ENCODE results near the gene NTNG1. TPM values are rescaled to one million over a fixed set of nuclear protein-coding genes. Genes with fewer than 3 reads are reported as not detected.

NTNG1 gene
- total and polyA plus RNA-seq, 11 donors: 4.6 TPM; not detected in 10

- TF ChIP-seq POLR2A (IDR thresholded peaks at IDR 0.05) (no peak), CTCF (IDR thresholded peaks at IDR 0.05) (no peak)
- H3K36me3 ChIP-seq: no peaks in the 10 kb centered on the region
- H3K4me1 ChIP-seq: no peaks in the 10 kb centered on the region
- no peak for ATAC-seq
- 90 to 97% (median 95%) methylated on average over 1 of the region's 1 CpG for WGBS, 4 donors
- no peaks in the 10 kb centered on the region for H3K9me3 ChIP-seq
- no peak for DNase-seq
- intact Hi-C loops (cut with DNase I): loop anchor here in 1 of 10 donors (10.0 kb wide), 1 partner anchor 251 kb away; no protein-coding TSS in a partner anchor
- no peak overlapping the region for H3K4me3 ChIP-seq
- H3K27me3 ChIP-seq: no peaks in the 10 kb centered on the region
- H3K27ac ChIP-seq: no peak overlapping the region
These were observed 133.4 kb downstream of the NTNG1 start for GRCh38 chr1:107274227-107274626.

- ATAC-seq: no peak
- intact Hi-C loops (cut with DNase I): loop anchor here in 2 of 10 donors (5.0 to 10.0 kb wide), 2 partner anchors 249 to 251 kb away; no protein-coding TSS in a partner anchor
- WGBS, 4 donors: 17 to 45% (median 29%) methylated on average over 1 of the region's 1 CpG
These were observed 135.4 kb downstream of the NTNG1 start for GRCh38 chr1:107276247-107276646.

GRCh38 chr1:107277022-107277421, 136.2 kb downstream of the NTNG1 start:
- no peak for ATAC-seq
- WGBS, 4 donors: 9 to 19% (median 17%) methylated on average over 4 of the region's 4 CpGs
- intact Hi-C loops (cut with DNase I): loop anchor here in 2 of 10 donors (5.0 to 10.0 kb wide), 2 partner anchors 248 to 250 kb away; no protein-coding TSS in a partner anchor

More at GRCh38 chr1:107276247-107276646, 135.4 kb downstream of the NTNG1 start:
- Histone ChIP-seq H3K9me3 (no peaks in the 10 kb centered on the region), H3K27me3 (no peaks in the 10 kb centered on the region), H3K4me3 (no peak overlapping the region), H3K36me3 (no peaks in the 10 kb centered on the region), H3K4me1 (no peaks in the 10 kb centered on the region), H3K27ac (no peak overlapping the region)
- DNase-seq: no peak
- TF ChIP-seq POLR2A (IDR thresholded peaks at IDR 0.05): no peak
- no peak for TF ChIP-seq CTCF (IDR thresholded peaks at IDR 0.05)

GRCh38 chr1:107286125-107286524, 145.3 kb downstream of the NTNG1 start:
- H3K4me3 ChIP-seq: no peak overlapping the region
- H3K9me3 ChIP-seq: no peaks in the 10 kb centered on the region
- no peak for ATAC-seq
- H3K36me3 ChIP-seq: no peaks in the 10 kb centered on the region
- no peaks in the 10 kb centered on the region for H3K4me1 ChIP-seq
- H3K27ac ChIP-seq: no peak overlapping the region
- no peak for DNase-seq
- 81 to 87% (median 86%) methylated on average over 4 of the region's 4 CpGs for WGBS, 4 donors
- intact Hi-C loops (cut with DNase I): no loop called here
- TF ChIP-seq CTCF (IDR thresholded peaks at IDR 0.05) (no peak), POLR2A (IDR thresholded peaks at IDR 0.05) (no peak)
- no peaks in the 10 kb centered on the region for H3K27me3 ChIP-seq

More at GRCh38 chr1:107277022-107277421, 136.2 kb downstream of the NTNG1 start:
- Histone ChIP-seq H3K9me3 (no peaks in the 10 kb centered on the region), H3K36me3 (no peaks in the 10 kb centered on the region), H3K4me1 (no peaks in the 10 kb centered on the region), H3K27me3 (no peaks in the 10 kb centered on the region), H3K4me3 (no peak overlapping the region), H3K27ac (no peak overlapping the region)
- TF ChIP-seq CTCF (IDR thresholded peaks at IDR 0.05) (peak in 7 of 12 donors; percentile 11 to 45 (median 35)), POLR2A (IDR thresholded peaks at IDR 0.05) (no peak)
- DNase-seq: peak in 1 of 5 donors; percentile 18
